HUES6 (cell line): ENCODE data around the gene CPED1.

Source experiments
- H3K27ac ChIP-seq: 2 replicates; pipeline ENCODE4 v1.7.0; 2013; ENCODE audit warnings: low read depth, mild to moderate bottlenecking, low read length, inconsistent platforms
- H3K27me3 ChIP-seq: 2 replicates; pipeline ENCODE4 v1.6.1; 2013; ENCODE audit warnings: low read length; ENCODE audit not compliant: control insufficient read depth, insufficient read depth
- H3K36me3 ChIP-seq: 2 replicates; pipeline ENCODE4 v1.6.1; 2013; ENCODE audit warnings: low read length; ENCODE audit not compliant: control insufficient read depth, insufficient read depth
- H3K4me1 ChIP-seq: 2 replicates; pipeline ENCODE4 v1.6.1; 2013; ENCODE audit warnings: low read length; ENCODE audit not compliant: control insufficient read depth, insufficient read depth
- H3K4me3 ChIP-seq: 2 replicates; pipeline ENCODE4 v1.5.1; 2013; ENCODE audit warnings: low read depth, low read length
- H3K9ac ChIP-seq: one replicate; pipeline ENCODE4 v1.6.1; 2013; ENCODE audit warnings: mild to moderate bottlenecking, low read length
- H3K9me3 ChIP-seq: 2 replicates; pipeline ENCODE4 v1.6.1; 2013; ENCODE audit warnings: low read depth, low read length; ENCODE audit not compliant: control insufficient read depth, insufficient read depth

The CPED1 gene

DNA sequence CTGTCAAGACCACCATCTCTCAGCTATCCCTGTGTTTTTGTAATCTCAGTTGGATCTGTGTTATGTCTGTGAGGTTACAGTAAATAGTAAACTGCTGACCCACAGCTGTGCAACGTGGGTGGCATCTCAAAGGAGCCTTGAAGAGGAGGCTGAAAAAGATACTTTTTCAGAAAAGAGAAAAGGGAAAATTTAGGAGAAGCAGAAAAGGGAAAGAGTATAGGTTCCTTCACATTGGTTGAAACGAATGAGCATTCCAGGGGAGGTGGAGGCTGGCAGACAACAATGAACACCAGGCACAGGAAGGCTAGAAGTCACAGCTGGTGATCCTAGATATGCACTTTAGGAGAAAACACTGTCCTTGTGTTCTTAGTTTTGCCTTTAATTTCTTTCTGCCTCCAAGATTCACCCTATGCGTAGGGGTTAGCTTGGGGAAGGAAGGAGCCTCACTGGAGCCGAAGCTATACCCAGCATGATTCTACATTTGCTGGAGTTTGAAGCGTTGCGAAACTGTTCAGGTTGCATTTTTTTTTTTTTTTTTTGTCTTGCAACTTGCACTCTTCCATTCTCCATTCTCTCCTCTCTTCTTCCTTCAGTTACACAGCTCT is 18.3 kb downstream of the CPED1 start:
- H3K4me1 ChIP-seq, result 0 out of 2 replicates have a peak, but pooled peaks cover 12% of the 10 kb centered on the region
- H3K9me3 ChIP-seq, result no peaks in the 10 kb centered on the region
- H3K27ac ChIP-seq, result peak overlapping the region; percentile 4; the same call in 1 of the 2 replicates
- H3K9ac ChIP-seq, result no peak overlapping the region
- H3K27me3 ChIP-seq, result no peaks in the 10 kb centered on the region
- H3K36me3 ChIP-seq, result no peaks in the 10 kb centered on the region
- H3K4me3 ChIP-seq, result no peak overlapping the region

DNA sequence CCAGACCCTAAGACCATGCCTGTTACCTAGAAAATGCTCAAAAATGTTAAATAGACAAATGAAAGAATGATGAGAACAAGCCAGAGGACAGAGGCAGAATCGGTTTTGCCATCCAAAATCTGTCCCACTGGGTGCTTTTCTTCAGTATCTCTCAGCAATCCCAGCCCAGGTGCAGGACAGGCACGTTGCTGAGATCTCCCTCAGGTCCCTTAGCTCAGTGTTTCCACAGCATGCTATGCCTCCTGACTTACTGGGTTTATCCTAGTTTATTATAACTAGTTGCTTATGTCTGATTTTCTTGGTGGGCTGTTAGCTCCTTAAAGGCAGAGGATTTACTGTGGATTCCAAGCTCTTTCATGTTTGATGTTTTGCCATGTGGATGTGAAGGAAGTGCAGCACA is 20.3 kb downstream of the CPED1 start:
- H3K9ac ChIP-seq, result no peak overlapping the region
- H3K4me3 ChIP-seq, result no peak overlapping the region
- H3K36me3 ChIP-seq, result no peaks in the 10 kb centered on the region
- H3K27me3 ChIP-seq, result no peaks in the 10 kb centered on the region
- H3K4me1 ChIP-seq, result 0 out of 2 replicates have a peak, but pooled peaks cover 12% of the 10 kb centered on the region
- no peaks in the 10 kb centered on the region for H3K9me3 ChIP-seq
- H3K27ac ChIP-seq, result no peak overlapping the region

DNA sequence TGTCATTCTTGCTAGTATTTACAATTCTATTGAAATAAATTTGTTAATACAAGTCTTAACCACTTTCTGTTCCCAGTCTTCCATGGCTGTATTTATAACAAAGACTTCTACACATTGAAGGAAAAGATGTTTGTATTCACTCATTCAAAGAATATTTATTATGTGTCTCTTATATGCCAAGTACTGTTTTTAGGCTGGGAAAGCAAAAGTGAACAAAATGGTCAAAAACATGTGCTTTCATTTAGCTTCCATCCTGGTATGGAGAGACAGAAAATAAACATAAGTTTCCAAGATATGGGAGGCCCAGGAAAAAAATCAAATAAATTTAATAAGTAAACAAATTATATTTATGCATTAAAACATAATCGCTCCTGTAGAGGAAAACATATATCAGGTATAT is 22.9 kb downstream of the CPED1 start:
- Histone ChIP-seq H3K9me3 (no peaks in the 10 kb centered on the region), H3K4me1 (0 out of 2 replicates have a peak, but pooled peaks cover 8% of the 10 kb centered on the region), H3K9ac (no peak overlapping the region), H3K27ac (no peak overlapping the region), H3K36me3 (no peaks in the 10 kb centered on the region), H3K27me3 (no peaks in the 10 kb centered on the region), H3K4me3 (no peak overlapping the region)

DNA sequence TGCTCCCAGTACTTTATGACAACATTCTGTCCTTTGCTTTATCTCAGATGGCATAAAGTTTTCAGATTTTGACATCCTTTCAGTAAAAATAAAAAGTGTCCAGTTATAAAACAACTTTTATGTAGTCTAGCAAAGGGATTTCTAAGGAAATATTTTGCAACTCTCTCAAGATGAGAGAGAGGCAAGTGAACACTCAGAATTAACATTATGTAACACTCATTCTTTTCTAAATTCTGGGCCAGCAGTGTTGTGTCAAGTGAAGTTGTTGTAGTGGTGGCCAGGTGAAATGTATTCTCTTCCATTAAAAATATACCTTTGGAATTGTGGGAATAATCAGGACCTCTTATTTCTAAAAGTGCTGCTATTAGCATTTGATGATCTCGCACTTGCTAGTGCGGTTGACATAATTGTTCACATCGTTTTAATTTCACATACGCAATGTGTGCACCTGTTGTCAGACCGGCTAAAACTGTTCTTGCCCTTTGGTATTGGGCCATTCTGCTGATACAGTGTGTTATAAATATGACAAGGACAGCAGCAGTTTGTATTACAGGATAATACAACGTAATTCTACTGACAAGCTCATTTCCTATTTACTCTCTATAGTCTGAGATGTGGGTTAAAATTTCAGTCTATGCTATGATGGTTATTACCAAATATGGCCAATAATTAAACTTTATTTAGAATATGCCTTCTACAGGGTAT is 23.8 kb downstream of the CPED1 start:
- Histone ChIP-seq H3K4me3 (no peak overlapping the region), H3K27ac (no peak overlapping the region), H3K9me3 (no peaks in the 10 kb centered on the region), H3K36me3 (no peaks in the 10 kb centered on the region), H3K4me1 (no peaks in the 10 kb centered on the region), H3K27me3 (no peaks in the 10 kb centered on the region), H3K9ac (no peak overlapping the region)

DNA sequence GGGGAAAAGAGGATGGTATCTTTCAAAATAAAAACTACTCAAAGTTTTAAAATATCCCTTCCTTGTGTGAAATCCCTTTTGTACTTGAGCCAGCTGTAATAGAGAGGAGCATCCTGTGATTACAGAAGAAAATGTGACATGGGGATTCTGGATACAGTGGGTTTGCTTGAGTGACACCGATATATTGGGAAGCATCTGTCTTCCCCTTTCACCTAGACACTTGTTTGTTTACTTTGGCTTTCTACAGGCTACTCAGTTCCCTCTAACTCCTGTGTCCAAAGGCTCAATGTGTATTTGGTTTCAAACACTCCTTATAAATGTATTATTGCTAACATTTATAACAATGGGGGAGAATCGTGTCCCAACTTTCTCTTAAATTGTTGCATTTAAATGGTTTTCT is 24.4 kb downstream of the CPED1 start:
- H3K9me3 ChIP-seq, result no peaks in the 10 kb centered on the region
- no peak overlapping the region for H3K9ac ChIP-seq
- no peak overlapping the region for H3K27ac ChIP-seq
- H3K4me1 ChIP-seq, result no peaks in the 10 kb centered on the region
- H3K27me3 ChIP-seq, result no peaks in the 10 kb centered on the region
- H3K4me3 ChIP-seq, result no peak overlapping the region
- H3K36me3 ChIP-seq, result no peaks in the 10 kb centered on the region

DNA sequence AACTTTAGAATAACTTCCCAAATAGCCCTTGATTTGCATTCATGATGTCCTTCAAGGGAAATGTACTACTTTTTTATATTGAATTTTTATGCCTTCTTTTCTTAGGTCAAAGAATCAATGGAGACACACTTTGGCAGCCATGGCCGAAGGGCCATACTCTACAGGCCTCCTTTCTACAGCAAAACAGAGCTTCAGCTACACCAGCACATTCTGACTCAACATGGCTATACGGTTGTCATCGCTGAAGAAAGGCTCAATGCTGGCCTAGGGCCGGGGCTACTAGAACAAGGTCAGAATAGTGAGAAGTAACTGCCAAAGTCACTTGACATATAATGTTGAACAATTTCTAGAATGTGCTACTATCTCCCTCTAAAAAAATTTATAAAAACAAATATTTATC is 27.0 kb downstream of the CPED1 start:
- no peak overlapping the region for H3K27ac ChIP-seq
- H3K9me3 ChIP-seq, result no peaks in the 10 kb centered on the region
- H3K4me3 ChIP-seq, result no peak overlapping the region
- no peaks in the 10 kb centered on the region for H3K27me3 ChIP-seq
- H3K9ac ChIP-seq, result no peak overlapping the region
- H3K4me1 ChIP-seq, result no peaks in the 10 kb centered on the region
- no peaks in the 10 kb centered on the region for H3K36me3 ChIP-seq

DNA sequence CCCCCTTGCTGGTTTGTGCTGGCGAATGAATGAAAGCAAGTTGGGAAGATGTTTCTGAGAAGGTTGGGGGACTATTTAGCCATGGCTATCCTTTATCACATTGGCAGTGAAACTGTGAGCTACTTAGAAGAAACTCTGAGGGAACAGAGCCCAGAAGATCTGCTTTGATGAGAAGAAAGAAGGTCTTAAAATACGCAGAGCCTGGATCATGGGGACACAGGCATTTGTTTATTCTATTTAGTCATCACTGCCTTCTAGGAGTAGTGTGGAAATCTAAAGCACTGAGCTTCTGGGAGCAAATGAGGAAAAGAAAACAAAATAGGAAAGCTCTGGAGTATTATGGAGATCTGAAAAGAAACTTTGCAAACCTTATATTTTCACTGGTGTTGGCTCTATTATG is 28.5 kb downstream of the CPED1 start:
- Histone ChIP-seq H3K27ac (no peak overlapping the region), H3K4me3 (no peak overlapping the region), H3K4me1 (no peaks in the 10 kb centered on the region), H3K27me3 (no peaks in the 10 kb centered on the region), H3K9ac (no peak overlapping the region), H3K36me3 (no peaks in the 10 kb centered on the region), H3K9me3 (no peaks in the 10 kb centered on the region)

DNA sequence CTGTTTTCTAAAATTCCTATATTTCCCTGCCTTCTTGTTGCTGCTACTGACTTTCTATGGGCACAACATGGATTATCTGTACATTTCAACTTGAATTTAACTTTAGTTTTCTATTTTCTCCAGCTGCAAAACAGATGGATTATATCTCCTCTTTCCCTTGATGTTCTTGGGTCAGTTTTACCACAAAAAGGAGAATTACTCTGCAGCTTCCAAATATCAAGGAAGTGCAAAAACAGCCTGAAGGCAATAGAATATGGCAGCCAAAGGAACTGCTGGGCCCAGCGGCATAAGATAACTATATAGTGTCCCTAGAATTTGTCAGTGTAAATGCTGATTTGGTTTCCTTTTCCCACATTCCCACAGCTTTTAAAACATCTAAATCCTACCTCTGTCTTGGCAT is 29.1 kb downstream of the CPED1 start:
- H3K36me3 ChIP-seq, result no peaks in the 10 kb centered on the region
- H3K9ac ChIP-seq, result no peak overlapping the region
- no peaks in the 10 kb centered on the region for H3K4me1 ChIP-seq
- H3K27ac ChIP-seq, result no peak overlapping the region
- no peak overlapping the region for H3K4me3 ChIP-seq
- no peaks in the 10 kb centered on the region for H3K9me3 ChIP-seq
- no peaks in the 10 kb centered on the region for H3K27me3 ChIP-seq

DNA sequence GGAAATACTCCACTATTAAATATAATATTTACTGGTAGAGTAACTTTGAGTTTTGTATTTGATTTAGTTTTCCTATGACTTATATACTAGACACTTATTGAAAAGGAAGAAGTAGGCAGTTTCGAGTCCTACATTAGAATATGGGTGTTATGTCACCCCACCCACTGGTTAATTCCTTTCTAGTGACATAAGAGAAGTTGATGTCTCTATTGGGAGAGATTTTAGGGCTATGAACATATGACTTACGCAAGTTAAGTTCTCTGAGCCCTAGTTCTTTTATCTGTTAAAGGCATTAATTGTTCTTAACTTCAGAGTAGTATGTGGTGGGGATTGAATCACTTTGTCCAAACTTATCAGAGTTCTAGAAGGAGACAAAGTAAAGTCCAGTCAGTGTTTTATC is 30.5 kb downstream of the CPED1 start:
- Histone ChIP-seq H3K9ac (no peak overlapping the region), H3K4me1 (no peaks in the 10 kb centered on the region), H3K36me3 (no peaks in the 10 kb centered on the region), H3K27ac (no peak overlapping the region), H3K9me3 (no peaks in the 10 kb centered on the region), H3K27me3 (no peaks in the 10 kb centered on the region), H3K4me3 (no peak overlapping the region)

DNA sequence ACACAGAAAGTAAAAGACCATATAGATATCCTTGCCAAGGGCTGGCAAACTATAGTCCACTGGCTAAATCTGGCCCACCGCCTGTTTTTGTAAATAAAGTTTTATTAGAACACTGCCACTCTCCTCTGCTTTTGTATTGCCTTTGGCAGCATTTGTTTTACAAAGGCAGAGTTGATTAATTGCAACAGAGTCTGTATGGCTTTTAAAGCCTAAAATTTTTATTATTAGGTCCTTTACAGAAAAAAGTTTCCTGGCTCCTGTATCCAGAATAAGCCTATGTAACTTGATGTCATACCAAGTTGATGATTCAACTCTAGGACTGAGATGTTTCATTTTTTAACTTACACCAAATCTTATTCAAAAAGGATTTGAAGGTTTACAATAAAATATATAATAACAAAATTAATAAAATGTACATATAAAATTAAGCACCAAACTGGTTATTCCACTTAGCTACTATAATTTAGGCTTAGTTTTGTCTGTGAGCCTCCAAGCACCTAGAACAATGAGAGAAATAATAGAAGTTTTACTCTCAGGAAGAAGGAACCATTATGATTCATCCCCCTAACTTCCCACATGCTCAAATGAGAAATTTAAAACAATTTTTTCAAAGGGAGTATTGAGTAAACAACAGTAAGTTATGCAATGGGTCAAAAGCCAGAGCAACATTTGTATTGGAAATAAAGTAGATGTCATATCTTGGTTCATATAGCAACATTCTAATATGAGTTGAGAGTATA is 31.9 kb downstream of the CPED1 start:
- Histone ChIP-seq H3K9ac (no peak overlapping the region), H3K27ac (no peak overlapping the region), H3K4me1 (no peaks in the 10 kb centered on the region), H3K9me3 (no peaks in the 10 kb centered on the region), H3K36me3 (no peaks in the 10 kb centered on the region), H3K27me3 (no peaks in the 10 kb centered on the region), H3K4me3 (no peak overlapping the region)
